Left ventricle myocardium inferior (tissue), 1 donor: ENCODE measurements around the gene OLFML2A. TPM values are rescaled to one million over a fixed set of nuclear protein-coding genes. Genes with fewer than 3 reads are reported as not detected.

Experiments
- DNase-seq: peaks from one replicate; pipeline ENCODE4 v3.0.0-alpha.2; 2020
- H3K27ac ChIP-seq: fragments of 200-600 bp; replicated peaks from 2 replicates; pipeline ENCODE4 v1.8.0; 2021
- H3K27me3 ChIP-seq: fragments of 200-600 bp; 2 replicates; pipeline ENCODE4 v1.8.0; 2021; ENCODE audit warnings: low read depth
- H3K36me3 ChIP-seq: fragments of 200-600 bp; 2 replicates; pipeline ENCODE4 v1.8.0; 2021
- H3K4me1 ChIP-seq: fragments of 200-600 bp; 2 replicates; pipeline ENCODE4 v1.8.0; 2021
- H3K4me3 ChIP-seq: fragments of 200-600 bp; 2 replicates; pipeline ENCODE4 v1.8.0; 2021; ENCODE audit warnings: mild to moderate bottlenecking, moderate library complexity
- H3K9me3 ChIP-seq: fragments of 200-600 bp; replicated peaks from 2 replicates; pipeline ENCODE4 v1.8.0; 2021
- intact Hi-C: fragments of 100-400 bp; cut with micrococcal nuclease; formaldehyde crosslinking; loops from one replicate; pipeline ENCODE4 v1.11.0; 2022
- total RNA-seq: library from RNA; stranded (reverse); fragmentation: NEBNext Ultra II Directional; extraction: Animal tissue kit (Norgen Biotek cat#: 25700); gene quantifications from one replicate; pipeline ENCODE4 v1.2.1, GENCODE V29; 2021
- TF ChIP-seq, protein P1 (sequence below): fragments of 200-600 bp; IDR thresholded peaks from 2 replicates; pipeline ENCODE4 v1.8.0; 2021; ENCODE audit warnings: antibody characterized with exemption, mild to moderate bottlenecking, borderline replicate concordance
- donor health status: DM: no; HTN: yes; CAD: no; lungs with severe emphysema.

The OLFML2A gene
- total RNA-seq, 1 donor from 2014 or later = 41.1 TPM

DNA sequence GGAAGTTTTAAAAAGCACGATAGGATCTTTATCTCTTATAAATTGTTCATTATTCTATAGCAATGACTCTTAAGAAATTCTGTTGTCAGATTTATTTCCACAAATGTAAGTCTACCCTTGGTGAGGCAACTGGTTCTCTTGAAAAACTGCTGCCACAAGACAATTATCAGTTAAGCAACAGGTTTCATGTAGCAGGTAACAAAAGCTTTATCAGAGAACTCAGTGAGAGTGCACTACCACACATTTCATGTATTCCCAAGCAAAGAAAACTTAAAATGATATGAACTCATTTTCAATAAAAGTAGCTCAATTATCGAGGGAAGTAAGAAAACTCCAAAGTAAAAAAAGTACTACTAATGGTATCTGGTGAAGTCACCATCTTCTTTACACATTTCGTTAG lies 15.2 kb upstream of the OLFML2A start:
- Histone ChIP-seq H3K27ac (no peak overlapping the region), H3K4me1 (peaks cover 6% of the 10 kb centered on the region), H3K4me3 (no peak overlapping the region), H3K36me3 (no peaks in the 10 kb centered on the region), H3K9me3 (no peaks in the 10 kb centered on the region), H3K27me3 (peaks cover 31% of the 10 kb centered on the region)
- TF ChIP-seq, protein P1, sequence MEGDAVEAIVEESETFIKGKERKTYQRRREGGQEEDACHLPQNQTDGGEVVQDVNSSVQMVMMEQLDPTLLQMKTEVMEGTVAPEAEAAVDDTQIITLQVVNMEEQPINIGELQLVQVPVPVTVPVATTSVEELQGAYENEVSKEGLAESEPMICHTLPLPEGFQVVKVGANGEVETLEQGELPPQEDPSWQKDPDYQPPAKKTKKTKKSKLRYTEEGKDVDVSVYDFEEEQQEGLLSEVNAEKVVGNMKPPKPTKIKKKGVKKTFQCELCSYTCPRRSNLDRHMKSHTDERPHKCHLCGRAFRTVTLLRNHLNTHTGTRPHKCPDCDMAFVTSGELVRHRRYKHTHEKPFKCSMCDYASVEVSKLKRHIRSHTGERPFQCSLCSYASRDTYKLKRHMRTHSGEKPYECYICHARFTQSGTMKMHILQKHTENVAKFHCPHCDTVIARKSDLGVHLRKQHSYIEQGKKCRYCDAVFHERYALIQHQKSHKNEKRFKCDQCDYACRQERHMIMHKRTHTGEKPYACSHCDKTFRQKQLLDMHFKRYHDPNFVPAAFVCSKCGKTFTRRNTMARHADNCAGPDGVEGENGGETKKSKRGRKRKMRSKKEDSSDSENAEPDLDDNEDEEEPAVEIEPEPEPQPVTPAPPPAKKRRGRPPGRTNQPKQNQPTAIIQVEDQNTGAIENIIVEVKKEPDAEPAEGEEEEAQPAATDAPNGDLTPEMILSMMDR = no peak
- DNase-seq = no peak
- intact Hi-C loops = no loop called here

DNA sequence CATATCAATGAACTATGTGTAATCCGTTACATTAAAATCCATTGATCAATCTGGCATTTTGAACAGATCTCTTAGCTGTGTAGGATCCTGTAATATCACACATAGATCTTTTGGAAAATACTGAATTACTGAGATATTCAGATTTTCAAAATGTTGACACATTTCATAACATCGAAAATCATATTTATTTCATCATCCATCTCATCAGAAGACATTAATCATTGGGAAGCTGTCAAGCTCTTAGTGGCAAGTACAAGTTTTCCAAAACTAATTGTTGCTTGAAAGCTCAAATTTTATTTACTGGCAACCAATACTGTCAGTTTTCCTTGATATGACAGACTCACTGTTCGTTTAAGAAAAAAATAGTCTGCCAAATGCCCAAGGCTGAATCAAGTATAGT lies 14.3 kb upstream of the OLFML2A start:
- no peaks in the 10 kb centered on the region for H3K36me3 ChIP-seq
- H3K4me1 ChIP-seq = peaks cover 6% of the 10 kb centered on the region
- no peak overlapping the region for H3K4me3 ChIP-seq
- DNase-seq = no peak
- no peaks in the 10 kb centered on the region for H3K9me3 ChIP-seq
- H3K27me3 ChIP-seq = peaks cover 36% of the 10 kb centered on the region
- TF ChIP-seq, protein P1 = no peak
- H3K27ac ChIP-seq = no peak overlapping the region
- intact Hi-C loops = no loop called here

DNA sequence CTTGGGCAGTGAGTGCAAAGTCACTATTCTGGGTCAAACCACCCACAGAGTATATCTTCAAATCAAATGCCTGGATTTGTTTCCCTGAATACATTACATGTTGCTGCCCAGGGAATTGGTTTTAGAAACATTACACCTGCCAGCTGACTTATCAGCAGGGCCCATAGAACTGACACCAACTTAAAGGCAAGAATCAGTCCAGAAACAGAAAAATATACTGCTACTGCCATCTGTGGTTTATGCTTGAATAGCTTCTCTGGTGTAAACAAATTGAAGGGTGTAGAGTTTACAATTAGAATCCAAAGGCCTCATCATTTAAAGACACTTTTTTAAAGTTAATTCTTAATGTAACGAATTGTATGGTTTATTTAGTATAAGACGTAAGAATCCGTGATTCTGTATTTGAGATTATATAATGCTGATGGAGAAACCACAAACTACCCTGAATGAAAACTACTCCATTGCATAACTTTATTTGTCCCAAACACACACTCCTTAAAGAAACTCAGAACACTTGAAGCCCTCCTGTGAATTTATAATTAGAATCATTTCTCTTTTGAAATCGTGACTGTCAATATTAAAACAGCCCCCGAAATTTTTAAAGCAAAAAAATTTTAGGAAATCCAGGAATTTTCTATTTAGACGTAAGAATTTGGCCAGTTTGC lies 12.0 kb upstream of the OLFML2A start:
- no peak overlapping the region for H3K27ac ChIP-seq
- TF ChIP-seq, protein P1 = peak; percentile 18
- H3K9me3 ChIP-seq = no peaks in the 10 kb centered on the region
- no peaks in the 10 kb centered on the region for H3K36me3 ChIP-seq
- peaks cover 52% of the 10 kb centered on the region for H3K27me3 ChIP-seq
- peaks cover 19% of the 10 kb centered on the region for H3K4me1 ChIP-seq
- no peak for DNase-seq
- intact Hi-C loops = no loop called here
- H3K4me3 ChIP-seq = no peak overlapping the region

DNA sequence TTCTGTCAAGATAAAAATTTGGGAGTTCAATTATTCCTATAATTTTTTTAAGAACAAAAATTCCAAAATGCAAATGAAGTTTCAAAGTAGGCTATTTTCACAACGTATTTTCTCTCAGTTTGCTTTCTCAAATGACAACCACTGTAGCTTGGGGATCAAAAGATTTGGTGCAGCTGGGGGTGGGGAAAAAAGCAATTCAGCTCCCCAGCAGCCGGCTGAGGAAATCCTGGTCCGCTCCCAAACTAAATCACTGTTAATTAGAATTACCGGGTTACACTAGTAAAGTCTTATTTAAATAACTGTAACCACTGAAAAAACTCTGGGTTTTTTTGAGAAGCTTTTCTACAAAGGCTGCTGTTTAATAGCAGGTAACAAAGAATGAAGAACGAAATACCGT lies 11.5 kb upstream of the OLFML2A start:
- Histone ChIP-seq H3K36me3 (no peaks in the 10 kb centered on the region), H3K27ac (no peak overlapping the region), H3K4me3 (no peak overlapping the region), H3K9me3 (no peaks in the 10 kb centered on the region), H3K27me3 (peaks cover 57% of the 10 kb centered on the region), H3K4me1 (peaks cover 24% of the 10 kb centered on the region)
- no peak for DNase-seq
- intact Hi-C loops = no loop called here
- TF ChIP-seq, protein P1 = no peak

DNA sequence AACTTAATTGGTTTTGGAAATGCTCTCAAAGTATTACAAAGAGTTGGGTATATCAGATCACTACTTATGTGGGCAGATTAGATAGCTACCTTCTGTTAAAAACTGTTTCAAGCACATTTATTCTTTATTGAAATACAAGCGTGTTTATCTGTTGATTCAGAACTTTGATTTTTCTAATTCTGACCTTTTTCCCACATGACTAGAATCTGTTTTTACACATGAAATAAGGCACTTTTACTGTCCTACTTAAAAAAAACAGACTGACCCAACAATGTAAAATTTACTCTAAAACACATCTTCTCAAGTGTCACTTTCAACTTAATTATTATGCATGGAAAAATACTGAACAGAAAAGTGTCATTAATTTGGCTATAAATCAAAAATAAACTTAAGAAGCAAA lies 10.6 kb upstream of the OLFML2A start:
- Histone ChIP-seq H3K9me3 (no peaks in the 10 kb centered on the region), H3K4me1 (peaks cover 31% of the 10 kb centered on the region), H3K27ac (no peak overlapping the region), H3K36me3 (no peaks in the 10 kb centered on the region), H3K27me3 (peaks cover 57% of the 10 kb centered on the region), H3K4me3 (no peak overlapping the region)
- DNase-seq = no peak
- intact Hi-C loops = no loop called here
- TF ChIP-seq, protein P1 = no peak
